Measurements from ENCODE around the gene ABCD2.
"Not testable (repeated sequence)": the region's sequence is repeated elsewhere in the genome, so short reads cannot be mapped to it uniquely, and the experiment has no call there.

Gene ABCD2

DNA sequence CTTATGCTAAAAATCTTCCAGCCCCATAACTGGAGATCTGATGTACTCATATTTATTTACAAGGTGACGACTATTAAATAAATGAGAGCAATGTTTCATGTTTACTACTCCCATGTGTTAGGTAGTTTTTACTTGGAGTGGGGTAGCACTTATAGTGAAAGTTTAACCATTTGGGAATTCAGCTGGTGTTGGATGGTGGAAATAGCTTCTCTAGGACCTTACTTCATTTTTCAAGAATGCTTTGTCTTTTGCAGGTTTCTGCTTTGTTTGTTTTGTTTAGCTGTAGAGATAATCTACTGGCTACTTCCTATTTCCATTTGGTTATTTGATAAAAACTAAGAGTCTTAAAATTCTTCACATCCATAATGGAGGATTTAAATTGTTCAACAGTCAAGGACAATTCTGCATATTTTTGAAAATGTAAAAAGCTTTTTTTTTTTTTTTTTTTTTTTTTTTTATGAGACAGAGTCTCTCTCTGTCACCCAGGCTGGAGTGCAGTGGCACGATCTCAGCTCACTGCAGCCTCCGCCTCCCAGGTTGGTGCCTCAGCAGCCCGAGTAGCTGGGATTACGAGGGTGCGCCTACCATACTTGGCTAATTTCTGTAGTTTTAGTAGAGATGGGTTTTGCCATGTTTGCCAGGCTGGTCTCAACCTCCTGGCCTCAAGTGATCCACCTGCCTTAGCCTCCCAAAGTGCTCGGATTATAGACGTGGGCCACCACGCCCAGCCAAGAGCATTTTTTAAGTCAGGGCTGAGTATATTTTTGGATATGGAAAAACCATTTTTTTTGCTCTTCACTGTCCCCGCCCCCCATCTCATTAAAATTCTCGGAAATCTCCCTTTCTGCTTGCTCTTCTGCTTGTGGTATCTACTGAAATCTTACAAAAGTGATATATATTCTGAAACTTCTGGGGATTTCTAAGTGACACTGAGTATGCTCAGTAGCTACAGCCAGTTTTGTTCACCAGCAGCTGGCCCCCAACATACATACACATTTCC, 1.4 kb upstream of the ABCD2 start:
- DNase-seq (peak; percentile 67 to 82), ATAC-seq (peak; percentile 75)
- no peaks in the 10 kb centered on the region for H3K27me3 Mint-ChIP-seq
- H3K27ac Mint-ChIP-seq = peak overlapping the region in 1 of 2 donors; percentile 71
- peak overlapping the region in 1 of 2 donors; percentile 32 for H3K4me3 Mint-ChIP-seq
- H3K9me3 Mint-ChIP-seq = no peaks in the 10 kb centered on the region
- peaks cover 30% of the 10 kb centered on the region for H3K4me1 Mint-ChIP-seq

DNA sequence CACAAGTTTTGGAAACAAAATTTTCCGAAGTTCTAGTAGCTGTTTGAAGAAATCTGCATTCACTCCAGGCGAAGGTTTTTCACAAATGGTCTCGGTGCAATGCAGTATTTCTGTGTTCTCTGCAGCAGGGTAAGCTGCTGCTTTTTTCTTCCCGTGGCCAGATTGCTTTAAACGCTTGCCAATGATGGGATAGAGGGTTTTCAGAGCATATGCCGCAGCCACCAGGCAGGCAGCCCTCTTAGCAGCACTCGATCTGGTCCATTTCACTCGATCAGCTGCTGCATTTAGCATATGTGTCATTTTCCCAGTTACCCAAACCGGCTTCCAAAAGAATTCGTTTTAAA, 315 bp downstream of the ABCD2 start:
- Mint-ChIP-seq H3K27me3 (no peaks in the 10 kb centered on the region), H3K4me1 (peaks cover 19% of the 10 kb centered on the region)

DNA sequence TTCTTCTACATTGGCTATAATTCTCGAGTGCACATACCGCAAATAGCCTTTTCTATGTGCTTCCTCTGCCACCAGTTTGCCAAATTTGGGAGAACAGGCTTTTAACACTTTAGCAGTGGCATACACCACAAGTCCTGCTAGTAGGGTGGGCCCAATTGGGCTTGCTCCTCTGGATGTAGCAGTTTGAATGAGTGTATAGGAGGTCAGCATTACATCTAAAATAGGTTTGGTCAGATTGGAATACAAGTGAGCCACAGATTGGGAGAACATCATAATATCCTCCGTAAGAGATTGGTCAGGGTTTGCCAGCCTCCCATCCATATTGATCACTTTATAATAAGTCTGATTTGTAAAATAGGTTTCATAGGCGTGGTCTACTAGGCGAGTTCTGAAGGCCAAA, 902 bp downstream of the ABCD2 start:
- Mint-ChIP-seq H3K4me1 (peaks cover 25% of the 10 kb centered on the region), H3K4me3 (no peak overlapping the region), H3K27ac (peak overlapping the region in 1 of 2 donors; percentile 94)

More for the DNA sequence above, 315 bp downstream of the ABCD2 start:
- peak; percentile 37 for ATAC-seq
- H3K27ac Mint-ChIP-seq = no peak overlapping the region
- no peaks in the 10 kb centered on the region for H3K9me3 Mint-ChIP-seq
- peak; percentile 54 to 59 for DNase-seq
- no peak overlapping the region for H3K4me3 Mint-ChIP-seq

DNA sequence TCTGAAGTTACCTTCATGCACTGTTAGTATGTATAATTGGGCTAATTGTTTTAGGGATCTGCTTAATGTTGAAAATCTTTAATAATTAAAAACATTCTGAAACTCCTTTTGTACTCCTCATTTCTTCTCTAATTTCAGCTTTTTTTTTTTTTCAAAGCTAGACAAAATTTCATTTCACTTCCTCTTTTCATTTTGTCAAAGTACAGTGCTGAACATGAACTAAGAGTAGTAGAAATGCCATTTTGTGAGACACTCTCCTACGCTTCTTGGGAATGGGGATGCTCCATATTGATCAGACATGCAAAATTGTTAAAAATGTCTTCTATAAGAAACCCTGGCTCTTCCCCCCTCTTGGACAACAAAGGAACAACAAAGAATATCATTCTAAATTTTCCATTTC, 1.7 kb downstream of the ABCD2 start:
- no peak overlapping the region for H3K4me3 Mint-ChIP-seq
- no peak for DNase-seq
- peak overlapping the region; percentile 94 to 99 for H3K27ac Mint-ChIP-seq
- no peak for ATAC-seq
- H3K9me3 Mint-ChIP-seq = no peaks in the 10 kb centered on the region
- H3K27me3 Mint-ChIP-seq = no peaks in the 10 kb centered on the region
- peaks cover 22% of the 10 kb centered on the region for H3K4me1 Mint-ChIP-seq

More for the DNA sequence above, 902 bp downstream of the ABCD2 start:
- ATAC-seq = peak; percentile 1
- Mint-ChIP-seq H3K9me3 (no peaks in the 10 kb centered on the region), H3K27me3 (no peaks in the 10 kb centered on the region)
- peak; percentile 17 to 23 for DNase-seq

DNA sequence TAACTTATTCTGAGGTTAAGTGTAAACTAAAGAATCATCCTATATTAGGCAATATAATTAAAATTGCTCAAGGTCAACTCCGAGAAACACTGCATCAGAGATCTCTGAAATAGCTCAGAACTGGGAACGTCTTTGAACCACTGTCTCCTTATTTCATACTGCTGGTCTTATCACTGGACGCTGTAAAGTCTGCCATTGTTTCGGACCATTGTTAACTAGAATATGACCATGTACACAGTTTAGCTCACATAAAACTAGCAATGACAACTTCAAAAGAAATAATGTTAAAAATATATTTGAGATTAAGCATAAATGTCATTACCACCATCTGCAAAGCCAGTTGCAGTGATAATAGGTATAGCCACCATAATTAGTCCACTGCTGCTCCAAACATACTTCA, 2.9 kb downstream of the ABCD2 start:
- H3K27ac Mint-ChIP-seq = peak overlapping the region; percentile 51 to 79
- no peak for ATAC-seq
- no peaks in the 10 kb centered on the region for H3K9me3 Mint-ChIP-seq
- peak overlapping the region; percentile 72 to 90 for H3K4me3 Mint-ChIP-seq
- peaks cover 17% of the 10 kb centered on the region for H3K4me1 Mint-ChIP-seq
- no peak for DNase-seq
- H3K27me3 Mint-ChIP-seq = no peaks in the 10 kb centered on the region

DNA sequence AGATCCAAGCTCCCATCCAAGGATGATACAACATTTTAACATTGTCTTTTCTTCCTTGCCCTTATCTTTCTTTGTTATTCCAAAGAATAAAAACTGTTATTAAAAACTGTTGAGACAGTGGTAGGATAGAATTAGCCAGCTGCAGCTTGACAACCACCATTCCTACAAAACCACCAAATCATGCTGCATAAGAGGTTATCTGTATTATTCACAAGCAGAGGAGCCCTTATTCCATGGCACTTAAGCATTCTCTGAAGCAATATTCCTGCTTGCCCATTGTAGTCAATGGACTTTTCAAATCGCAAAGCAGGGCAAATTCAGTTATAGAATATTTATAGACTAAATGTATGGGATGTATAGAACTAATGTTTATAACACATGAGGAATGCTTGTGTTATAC, 3.4 kb downstream of the ABCD2 start:
- Mint-ChIP-seq H3K9me3 (no peaks in the 10 kb centered on the region), H3K27ac (peak overlapping the region in 1 of 2 donors; percentile 79), H3K4me3 (peak overlapping the region; percentile 72 to 90), H3K27me3 (no peaks in the 10 kb centered on the region), H3K4me1 (peaks cover 21% of the 10 kb centered on the region)
- ATAC-seq = no peak
- DNase-seq = no peak

DNA sequence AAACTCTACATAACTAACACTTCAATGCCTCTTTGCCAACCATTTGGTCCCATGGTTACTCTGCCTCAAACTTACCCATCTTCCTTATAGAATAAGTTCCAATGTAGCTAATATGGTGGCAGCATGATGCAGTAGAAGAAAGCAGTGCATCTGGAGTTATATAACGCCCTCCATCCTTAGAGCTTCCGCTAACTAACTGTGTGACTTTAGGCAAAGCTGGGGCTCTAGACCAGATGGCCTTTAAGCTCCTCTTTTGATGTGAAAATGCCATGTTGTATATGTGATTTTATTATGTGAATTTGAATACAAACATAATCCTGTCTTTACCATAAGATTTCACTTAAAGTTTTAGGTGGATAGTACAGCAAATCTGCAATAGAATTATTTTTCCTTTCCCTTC, 6.1 kb downstream of the ABCD2 start:
- Mint-ChIP-seq H3K27ac (peak overlapping the region in 1 of 2 donors; percentile 48), H3K9me3 (no peaks in the 10 kb centered on the region), H3K4me3 (peak overlapping the region; percentile 60 to 82), H3K27me3 (no peaks in the 10 kb centered on the region), H3K4me1 (peaks cover 36% of the 10 kb centered on the region)
- ATAC-seq (no peak), DNase-seq (no peak)

DNA sequence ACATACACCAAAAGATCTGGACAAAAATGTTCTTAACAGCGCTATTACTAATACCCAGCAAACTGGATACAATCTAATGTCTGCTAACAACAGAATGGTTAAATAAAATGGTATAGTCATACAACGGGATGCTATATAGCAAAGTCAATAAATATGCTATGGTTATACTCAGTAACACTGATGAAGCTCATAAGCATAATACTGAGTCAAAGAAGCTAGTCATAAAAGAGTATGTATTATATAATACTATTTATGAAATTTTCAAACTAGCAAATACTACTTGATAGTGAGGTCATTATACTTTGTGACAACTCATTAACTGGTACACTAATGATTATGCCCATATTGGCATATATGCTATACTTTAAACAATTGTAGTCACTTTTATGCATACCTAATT, 7.4 kb downstream of the ABCD2 start:
- Mint-ChIP-seq H3K9me3 (no peaks in the 10 kb centered on the region), H3K4me3 (no peak overlapping the region), H3K4me1 (peaks cover 36% of the 10 kb centered on the region), H3K27ac (no peak overlapping the region), H3K27me3 (no peaks in the 10 kb centered on the region)
- DNase-seq (no peak), ATAC-seq (no peak)

DNA sequence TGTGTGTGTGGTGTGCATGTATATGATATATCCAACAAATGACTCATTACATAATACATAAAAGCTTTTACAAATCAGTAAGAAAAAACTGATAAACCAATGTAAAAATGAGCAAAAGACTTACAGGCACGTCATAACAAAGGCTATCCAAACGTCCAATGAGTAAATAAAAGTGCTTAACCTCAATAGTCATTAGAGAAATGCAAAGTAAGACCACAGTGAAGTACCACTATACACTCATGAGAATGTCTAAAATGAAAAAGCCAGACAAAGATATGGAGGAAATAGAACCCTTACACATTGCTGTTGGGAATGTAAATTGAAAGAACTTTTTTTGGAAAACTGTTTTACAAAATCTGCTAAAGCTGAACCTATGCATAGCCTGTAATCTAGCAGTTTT, 7.8 kb downstream of the ABCD2 start:
- Mint-ChIP-seq H3K9me3 (no peaks in the 10 kb centered on the region), H3K27ac (no peak overlapping the region), H3K27me3 (no peaks in the 10 kb centered on the region), H3K4me1 (peaks cover 41% of the 10 kb centered on the region), H3K4me3 (peak overlapping the region in 1 of 2 donors; percentile 27)
- DNase-seq = no peak
- ATAC-seq = peak; percentile 60

DNA sequence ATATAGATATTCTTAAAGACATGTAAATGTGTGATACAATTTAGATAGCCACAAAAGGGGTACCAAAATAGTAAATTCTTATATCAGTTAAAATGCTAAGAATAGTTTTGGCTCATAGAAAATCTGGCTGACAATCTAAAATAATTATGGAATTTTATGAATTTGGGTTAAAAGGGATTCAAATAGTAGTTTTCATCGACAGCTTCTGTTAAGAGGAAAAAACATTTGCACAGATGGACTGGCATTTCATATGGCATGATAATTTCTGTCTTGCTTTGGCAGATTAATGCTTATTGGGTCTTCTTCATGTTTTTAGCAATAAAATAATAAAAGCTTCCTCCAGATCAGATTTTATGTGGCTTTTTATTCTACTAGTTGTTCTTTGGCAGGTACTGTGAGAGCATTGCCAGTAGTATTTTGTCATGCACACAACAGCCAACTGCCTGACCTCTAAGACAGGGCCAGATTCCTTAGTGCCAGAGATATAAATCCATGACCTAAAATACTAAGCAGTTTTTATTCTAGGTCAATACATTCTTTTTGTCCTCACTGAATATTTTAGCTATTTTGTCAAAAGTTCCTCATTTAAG, 9.1 kb downstream of the ABCD2 start:
- Mint-ChIP-seq H3K9me3 (no peaks in the 10 kb centered on the region), H3K27ac (no peak overlapping the region), H3K4me1 (peaks cover 52% of the 10 kb centered on the region), H3K4me3 (peak overlapping the region in 1 of 2 donors; percentile 16), H3K27me3 (no peaks in the 10 kb centered on the region)
- DNase-seq (no peak), ATAC-seq (no peak)

DNA sequence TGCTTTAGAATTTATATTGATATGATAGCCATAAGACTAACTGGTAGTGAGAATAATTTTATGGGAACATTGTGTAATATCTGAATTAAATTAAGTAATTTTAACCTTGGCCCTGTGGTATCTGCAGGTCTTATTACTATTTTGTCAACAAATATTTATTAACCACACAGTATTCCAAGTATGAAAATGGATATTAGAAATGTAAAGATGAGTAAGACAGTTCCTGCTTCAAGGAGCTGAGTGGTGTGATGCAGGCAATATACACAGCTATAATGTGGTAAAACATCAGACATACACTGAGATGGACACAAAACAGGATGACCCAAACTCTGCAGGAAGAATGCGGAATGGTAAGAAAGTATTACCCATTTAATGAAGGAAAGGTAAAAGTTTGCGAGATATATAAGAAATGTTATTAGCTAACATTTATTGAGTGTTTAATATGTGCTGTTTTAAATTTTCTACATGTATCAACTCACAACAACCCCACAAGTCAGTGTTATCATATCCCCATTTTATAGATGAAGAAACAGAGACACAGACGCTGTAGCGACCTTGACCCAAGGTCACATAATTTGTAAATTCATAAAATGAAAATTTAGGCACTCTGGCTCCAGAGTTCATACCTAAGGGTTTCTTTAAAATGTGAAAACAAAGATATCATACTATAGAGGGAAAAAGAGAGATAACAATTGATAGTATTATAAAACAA, 12.7 kb downstream of the ABCD2 start:
- no peak overlapping the region for H3K27ac Mint-ChIP-seq
- no peak for DNase-seq
- peaks cover 39% of the 10 kb centered on the region for H3K4me1 Mint-ChIP-seq
- no peaks in the 10 kb centered on the region for H3K9me3 Mint-ChIP-seq
- no peaks in the 10 kb centered on the region for H3K27me3 Mint-ChIP-seq
- no peak overlapping the region for H3K4me3 Mint-ChIP-seq
- ATAC-seq = no peak

DNA sequence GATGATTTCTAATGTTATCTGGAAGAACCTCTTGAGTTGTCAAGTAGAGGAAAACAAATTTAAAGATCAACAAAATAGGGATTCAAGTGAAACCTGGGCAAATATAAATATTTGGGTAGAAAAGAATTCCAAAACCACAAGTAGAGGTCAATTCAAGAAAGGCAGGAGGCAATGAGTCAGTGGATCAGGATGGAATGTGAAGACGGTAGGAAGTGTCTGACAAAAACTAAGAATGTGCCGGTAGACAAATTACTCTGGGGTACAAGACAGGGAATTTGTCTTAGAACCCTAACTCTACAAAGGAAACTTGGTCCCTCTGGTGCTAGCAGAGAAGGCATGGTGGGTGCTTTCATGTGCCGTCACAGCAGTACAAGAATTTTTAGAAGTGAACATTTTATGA, 13.6 kb downstream of the ABCD2 start:
- peaks cover 30% of the 10 kb centered on the region for H3K4me1 Mint-ChIP-seq
- peak overlapping the region in 1 of 2 donors; percentile 72 for H3K4me3 Mint-ChIP-seq
- no peaks in the 10 kb centered on the region for H3K27me3 Mint-ChIP-seq
- no peak for DNase-seq
- H3K9me3 Mint-ChIP-seq = no peaks in the 10 kb centered on the region
- peak overlapping the region in 1 of 2 donors; percentile 12 for H3K27ac Mint-ChIP-seq
- ATAC-seq = no peak

DNA sequence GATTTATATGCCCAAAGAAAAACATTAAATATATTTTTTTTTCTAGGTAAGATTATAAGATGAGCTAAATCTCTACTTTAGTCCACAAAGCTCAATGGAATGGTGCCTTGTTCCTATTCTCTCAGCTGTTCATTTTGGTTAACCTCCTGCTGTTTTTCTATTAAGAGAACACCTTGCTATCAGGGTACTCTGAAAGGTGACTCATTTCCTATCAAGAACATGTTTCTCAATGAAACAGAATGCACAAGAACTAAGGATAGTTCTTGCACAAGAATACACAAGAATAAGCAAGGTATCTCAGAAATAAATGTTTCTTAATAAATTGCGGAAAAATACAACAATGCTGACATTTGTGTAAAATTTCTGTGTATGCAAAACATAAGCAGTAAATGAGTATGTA, 14.1 kb downstream of the ABCD2 start:
- Mint-ChIP-seq H3K4me1 (peaks cover 26% of the 10 kb centered on the region), H3K27ac (no peak overlapping the region), H3K27me3 (no peaks in the 10 kb centered on the region), H3K9me3 (no peaks in the 10 kb centered on the region), H3K4me3 (peak overlapping the region in 1 of 2 donors; percentile 50)
- peak; percentile 66 for ATAC-seq
- no peak for DNase-seq

DNA sequence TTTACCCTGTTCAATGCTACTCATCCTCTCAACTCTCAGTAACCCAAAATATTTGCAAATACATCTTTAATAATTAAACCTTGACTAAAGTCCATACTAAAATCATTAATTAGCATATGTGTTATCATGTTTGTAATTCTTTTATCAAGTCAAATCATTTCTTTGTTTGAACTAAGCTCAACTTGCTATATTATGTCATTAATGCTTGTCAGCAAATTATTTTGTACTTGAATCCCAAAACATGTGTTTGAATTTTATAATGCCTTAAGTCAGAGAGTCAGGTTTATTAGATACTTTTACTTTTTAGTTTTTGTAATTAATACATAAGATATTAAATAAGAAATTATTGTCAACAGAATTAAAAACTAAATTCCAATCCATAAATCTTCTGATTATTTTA, 16.5 kb downstream of the ABCD2 start:
- no peak for ATAC-seq
- H3K4me3 Mint-ChIP-seq = no peak overlapping the region

DNA sequence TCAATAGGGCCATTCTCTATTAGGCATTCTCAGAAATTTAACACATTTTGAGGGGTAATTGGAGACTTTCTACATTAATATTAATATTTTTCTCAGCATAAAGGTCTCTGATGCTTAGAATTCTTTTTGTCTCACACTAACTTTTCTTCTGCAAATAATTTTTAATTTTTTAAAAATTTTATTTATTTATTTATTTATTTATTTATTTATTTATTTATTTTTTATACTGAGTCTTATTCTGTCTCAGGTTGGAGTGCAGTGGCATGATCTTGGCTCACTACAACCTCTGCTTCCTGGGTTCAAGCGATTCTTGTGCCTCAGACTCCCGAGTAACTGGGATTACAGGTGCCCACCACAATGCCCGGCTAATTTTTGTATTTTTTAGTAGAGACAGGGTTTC, 17.7 kb downstream of the ABCD2 start:
- H3K4me1 Mint-ChIP-seq = peaks cover 25% of the 10 kb centered on the region
- H3K27ac Mint-ChIP-seq, H3K9me3 Mint-ChIP-seq, H3K27me3 Mint-ChIP-seq, ATAC-seq, DNase-seq, H3K4me3 Mint-ChIP-seq: not testable (repeated sequence)

More for the DNA sequence above, 16.5 kb downstream of the ABCD2 start:
- Mint-ChIP-seq H3K27me3 (no peaks in the 10 kb centered on the region), H3K9me3 (no peaks in the 10 kb centered on the region), H3K27ac (peak overlapping the region in 1 of 2 donors; percentile 33), H3K4me1 (peaks cover 24% of the 10 kb centered on the region)
- no peak for DNase-seq
